Right atrium auricular region (tissue), 2 donors: ENCODE measurements around the gene CAPNS1. TPM values are rescaled to one million over a fixed set of nuclear protein-coding genes. Genes with fewer than 3 reads are reported as not detected.

Experiments used
- DNase-seq: peaks from one replicate; pipeline ENCODE4 v3.0.0-alpha.2; 2019; ENCODE audit warnings: low spot score
- H3K27ac ChIP-seq, 2 donors: fragments of 200-600 bp; sonication (generic); 1 replicate in 1 of 2; 2 replicates in 1 of 2; pipeline ENCODE4 v1.5.1; 2016 to 2019
- H3K27me3 ChIP-seq, 2 donors: fragments of 200-600 bp; sonication (generic); one replicate each; pipeline versions ENCODE4 v1.5.1 to v1.6.0; 2017 to 2019
- H3K36me3 ChIP-seq: fragments of 200-600 bp; sonication (generic); one replicate; pipeline ENCODE4 v1.5.1; 2016
- H3K4me1 ChIP-seq, 2 donors: fragments of 200-600 bp; sonication (generic); one replicate each; pipeline versions ENCODE4 v1.5.1 to v1.6.0; 2017 to 2019
- H3K4me3 ChIP-seq, 2 donors: fragments of 200-600 bp; sonication (generic); 1 replicate in 1 of 2; 2 replicates in 1 of 2; pipeline ENCODE4 v1.5.1; 2017 to 2019; ENCODE audit warnings: mild to moderate bottlenecking in 1 of 2, moderate library complexity in 1 of 2
- H3K9me3 ChIP-seq, 2 donors: fragments of 200-600 bp; sonication (generic); one replicate each; pipeline ENCODE4 v1.5.1; 2019
- CTCF ChIP-seq, 2 donors: fragments of 200-600 bp; sonication (generic); IDR thresholded peaks; one replicate each; pipeline ENCODE4 v1.5.1; 2019; ENCODE audit warnings: antibody characterized with exemption in 2 of 2
- total RNA-seq, 2 donors: library from RNA; depleted of rRNA; stranded (reverse); fragments of >200 nt; gene quantifications; one replicate each; pipeline ENCODE4 v1.1.0, GENCODE V29; 2016

The CAPNS1 gene
- total RNA-seq, result 100 to 1,000 TPM; 222 to 238 TPM

DNA sequence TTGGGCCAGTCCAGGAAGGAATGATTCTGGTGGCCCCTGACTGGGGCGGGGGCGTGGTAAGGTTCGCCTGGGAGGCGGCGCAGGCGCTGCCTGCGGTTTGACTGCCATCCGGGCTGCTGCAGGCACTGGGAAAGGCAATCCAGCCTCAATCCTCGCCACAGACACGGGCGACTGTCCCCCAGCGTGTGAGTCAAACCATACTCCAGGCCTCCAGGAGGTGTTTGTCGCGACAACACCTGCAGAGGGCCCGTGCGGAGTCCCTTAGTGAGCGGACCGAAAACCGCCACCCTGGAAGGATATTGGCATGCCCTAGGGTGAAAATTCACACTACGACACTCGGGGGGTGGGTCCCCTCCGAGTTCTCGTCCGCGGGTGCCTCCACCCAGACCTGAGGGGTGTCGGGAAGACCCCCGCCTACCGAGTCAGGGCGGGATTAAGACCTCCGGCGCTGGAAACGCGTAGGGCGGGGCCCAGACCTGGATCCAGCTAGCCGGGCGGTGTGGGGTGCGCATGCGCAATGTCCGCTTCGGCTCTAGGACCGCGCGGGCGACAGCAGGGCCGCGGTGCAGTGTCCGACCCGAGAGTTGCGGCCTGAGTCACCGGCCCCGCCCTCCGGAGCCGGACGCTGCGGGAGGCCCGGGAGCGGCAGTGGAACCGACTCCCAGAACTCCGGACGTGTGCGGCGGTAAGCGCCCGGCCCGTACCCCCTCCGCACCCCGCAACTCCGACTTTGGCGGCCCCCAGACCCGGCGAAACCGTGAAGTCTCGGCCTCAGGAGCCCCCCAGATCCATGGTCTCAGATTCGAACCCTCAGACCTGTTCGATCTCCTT is at the start of gene CAPNS1:
CAPNS1 (plus strand) TSS at position 594 of the 831 bp plus-strand sequence. CDS start 946 bp downstream, outside the sequence.
- peak within 1 kb of the TSS; percentile 97 to 100 for H3K27ac ChIP-seq
- TF ChIP-seq CTCF (IDR thresholded peaks at IDR 0.05), result peak in 1 of 2 donors; percentile 25
- peaks cover 0 to 35% of the 10 kb centered on the region in 2 donors for H3K4me1 ChIP-seq

GRCh38 chr19:36090910-36091695 is 48.8 kb upstream of the CAPNS1 start:
- Histone ChIP-seq H3K4me3 (no peak overlapping the region), H3K4me1 (peaks cover 0 to 9% of the 10 kb centered on the region in 2 donors), H3K27me3 (no peaks in the 10 kb centered on the region), H3K9me3 (no peaks in the 10 kb centered on the region), H3K27ac (no peak overlapping the region), H3K36me3 (no peaks in the 10 kb centered on the region)
- TF ChIP-seq CTCF (IDR thresholded peaks at IDR 0.05), result no peak
- no peak for DNase-seq

More for the DNA sequence above, at the start of gene CAPNS1:
- Histone ChIP-seq H3K27me3 (no peaks in the 10 kb centered on the region), H3K36me3 (peaks cover 25% of the 10 kb centered on the region), H3K4me3 (peak within 1 kb of the TSS; percentile 80 to 99), H3K9me3 (no peaks in the 10 kb centered on the region)
- DNase-seq, result peak; percentile 96

GRCh38 chr19:36092566-36092965 is 47.3 kb upstream of the CAPNS1 start:
- no peaks in the 10 kb centered on the region for H3K9me3 ChIP-seq
- no peaks in the 10 kb centered on the region for H3K36me3 ChIP-seq
- H3K4me1 ChIP-seq, result peaks cover 0 to 9% of the 10 kb centered on the region in 2 donors
- no peak for TF ChIP-seq CTCF (IDR thresholded peaks at IDR 0.05)
- no peak overlapping the region for H3K27ac ChIP-seq
- H3K27me3 ChIP-seq, result no peaks in the 10 kb centered on the region
- DNase-seq, result no peak
- no peak overlapping the region for H3K4me3 ChIP-seq

DNA sequence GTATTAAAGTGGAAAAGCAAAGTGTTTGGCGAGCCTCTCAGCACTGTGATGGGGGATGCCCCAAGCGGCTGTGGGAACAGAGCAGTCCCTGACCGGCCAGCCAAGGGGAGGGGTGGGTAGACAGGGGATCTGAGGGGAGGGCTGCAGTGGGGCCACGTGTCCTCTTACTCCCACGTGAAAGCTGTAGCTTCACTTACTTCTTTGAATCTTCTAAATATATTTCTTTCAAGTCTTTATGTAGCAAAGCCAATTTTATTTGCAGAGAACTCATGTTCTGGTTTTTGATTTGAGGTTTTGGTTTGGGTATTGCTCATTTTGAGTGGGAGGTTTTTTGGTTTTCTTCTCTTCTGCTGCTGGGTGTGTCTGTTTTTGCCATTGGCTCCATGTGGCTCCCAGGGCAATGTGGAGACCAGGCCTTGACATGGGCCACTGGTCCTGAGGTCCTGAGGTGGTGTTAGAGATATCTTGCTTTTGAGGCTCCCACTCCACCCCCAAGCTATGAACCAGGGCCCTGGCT is 46.7 kb upstream of the CAPNS1 start:
- no peak for TF ChIP-seq CTCF (IDR thresholded peaks at IDR 0.05)
- peaks cover 0 to 9% of the 10 kb centered on the region in 2 donors for H3K4me1 ChIP-seq
- no peak for DNase-seq
- no peaks in the 10 kb centered on the region for H3K36me3 ChIP-seq
- peak overlapping the region; percentile 7 to 48 for H3K27ac ChIP-seq
- H3K4me3 ChIP-seq, result no peak overlapping the region
- H3K9me3 ChIP-seq, result no peaks in the 10 kb centered on the region
- no peaks in the 10 kb centered on the region for H3K27me3 ChIP-seq

DNA sequence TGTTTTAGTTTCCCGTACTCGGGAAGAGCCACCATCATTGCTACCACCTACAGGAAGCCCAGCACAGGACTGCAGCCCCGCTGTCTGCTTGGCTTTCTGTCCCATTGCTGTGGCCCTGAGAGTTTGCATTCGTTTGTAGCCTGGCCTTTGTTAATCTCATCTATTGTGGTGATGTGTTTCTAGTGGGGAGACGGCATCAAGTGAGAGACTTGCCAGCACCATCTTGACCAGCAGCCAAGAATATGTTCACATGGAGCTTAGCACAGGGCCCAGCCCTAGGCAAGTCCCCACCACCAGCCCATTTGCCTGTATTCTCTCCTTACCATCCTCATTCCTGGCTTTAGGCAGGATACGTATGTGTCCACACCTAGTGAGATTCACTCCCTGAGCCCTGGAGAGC is 46.2 kb upstream of the CAPNS1 start:
- no peak for TF ChIP-seq CTCF (IDR thresholded peaks at IDR 0.05)
- H3K27ac ChIP-seq, result peak overlapping the region; percentile 7 to 48
- no peak overlapping the region for H3K4me3 ChIP-seq
- peaks cover 0 to 9% of the 10 kb centered on the region in 2 donors for H3K4me1 ChIP-seq
- no peak for DNase-seq
- H3K36me3 ChIP-seq, result no peaks in the 10 kb centered on the region
- H3K9me3 ChIP-seq, result no peaks in the 10 kb centered on the region
- no peaks in the 10 kb centered on the region for H3K27me3 ChIP-seq
